Loucy (cell line): Measurements from ENCODE around the gene MYOD1.

Source experiments
- EZH2phosphoT487 ChIP-seq: fragments of 200-600 bp; IDR thresholded peaks from 2 replicates; pipeline ENCODE4 v1.6.1; 2018; ENCODE audit warnings: antibody characterized with exemption, mild to moderate bottlenecking, moderate library complexity, borderline replicate concordance
- TF ChIP-seq, protein P1 (sequence below): fragments of 200-600 bp; sonication (generic); conservative IDR thresholded peaks from 2 replicates; pipeline ENCODE4 v1.5.1; 2014; ENCODE audit warnings: mild to moderate bottlenecking, antibody characterized with exemption, low read length

DNA sequence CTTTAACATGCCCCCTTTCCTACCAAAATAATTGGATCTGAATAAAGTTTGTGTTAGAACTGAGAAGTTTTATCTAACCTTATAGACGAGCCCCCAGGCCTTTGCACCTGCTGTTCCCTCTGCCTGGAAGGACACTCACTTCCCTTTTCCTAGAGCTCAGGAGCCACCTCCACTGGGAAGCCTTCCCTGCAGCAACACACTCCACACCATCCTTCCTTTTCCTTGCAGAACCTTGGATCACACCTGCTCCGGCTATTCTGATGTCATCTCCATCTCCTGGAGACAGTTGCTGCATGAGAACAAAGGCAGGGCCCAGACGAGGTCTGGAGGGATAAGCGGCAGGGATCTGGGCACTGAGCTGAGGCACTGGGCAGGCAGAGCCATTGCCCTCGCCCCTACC, 22.6 kb upstream of the MYOD1 start:
- TF ChIP-seq, protein P1, sequence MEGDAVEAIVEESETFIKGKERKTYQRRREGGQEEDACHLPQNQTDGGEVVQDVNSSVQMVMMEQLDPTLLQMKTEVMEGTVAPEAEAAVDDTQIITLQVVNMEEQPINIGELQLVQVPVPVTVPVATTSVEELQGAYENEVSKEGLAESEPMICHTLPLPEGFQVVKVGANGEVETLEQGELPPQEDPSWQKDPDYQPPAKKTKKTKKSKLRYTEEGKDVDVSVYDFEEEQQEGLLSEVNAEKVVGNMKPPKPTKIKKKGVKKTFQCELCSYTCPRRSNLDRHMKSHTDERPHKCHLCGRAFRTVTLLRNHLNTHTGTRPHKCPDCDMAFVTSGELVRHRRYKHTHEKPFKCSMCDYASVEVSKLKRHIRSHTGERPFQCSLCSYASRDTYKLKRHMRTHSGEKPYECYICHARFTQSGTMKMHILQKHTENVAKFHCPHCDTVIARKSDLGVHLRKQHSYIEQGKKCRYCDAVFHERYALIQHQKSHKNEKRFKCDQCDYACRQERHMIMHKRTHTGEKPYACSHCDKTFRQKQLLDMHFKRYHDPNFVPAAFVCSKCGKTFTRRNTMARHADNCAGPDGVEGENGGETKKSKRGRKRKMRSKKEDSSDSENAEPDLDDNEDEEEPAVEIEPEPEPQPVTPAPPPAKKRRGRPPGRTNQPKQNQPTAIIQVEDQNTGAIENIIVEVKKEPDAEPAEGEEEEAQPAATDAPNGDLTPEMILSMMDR: no peak
- TF ChIP-seq EZH2phosphoT487: no peak
